Measurements from ENCODE around the gene ZNF407. TPM values are rescaled to one million over a fixed set of nuclear protein-coding genes. Genes with fewer than 3 reads are reported as not detected.

The ZNF407 gene
- total RNA-seq, 1 donor from 2014 or later, result 10.6 TPM

DNA sequence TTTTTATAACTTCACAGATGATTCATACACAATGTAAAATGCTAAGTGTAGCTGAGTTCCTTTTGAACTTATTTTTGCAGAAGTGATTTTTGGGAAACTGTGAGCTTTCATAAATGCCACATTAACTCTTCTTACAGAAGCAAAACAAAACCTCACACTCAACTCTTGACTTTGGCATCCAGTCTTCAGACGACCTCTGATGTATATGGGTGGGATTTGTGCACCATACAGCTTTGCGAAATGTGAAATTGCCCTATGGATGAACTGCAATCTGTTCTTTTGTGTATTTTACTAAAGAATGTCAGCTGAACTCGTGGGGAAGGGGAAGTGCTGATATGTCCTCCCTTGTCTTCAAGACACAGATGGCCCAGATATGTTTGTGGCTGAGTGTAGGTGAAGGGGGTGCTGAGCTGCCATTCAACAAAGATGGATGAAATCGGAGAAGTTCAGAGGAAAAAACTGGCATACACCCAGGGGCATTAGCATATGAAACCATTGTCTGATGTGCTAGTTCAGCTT lies 393.0 kb downstream of the ZNF407 start:
- H3K27ac ChIP-seq (replicated peaks), result no peak overlapping the region
- no peak overlapping the region for H3K4me3 ChIP-seq
- DNase-seq, result no peak
- no peaks in the 10 kb centered on the region for H3K9me3 ChIP-seq (replicated peaks)
- H3K36me3 ChIP-seq, result no peaks in the 10 kb centered on the region
- TF ChIP-seq, protein P1, sequence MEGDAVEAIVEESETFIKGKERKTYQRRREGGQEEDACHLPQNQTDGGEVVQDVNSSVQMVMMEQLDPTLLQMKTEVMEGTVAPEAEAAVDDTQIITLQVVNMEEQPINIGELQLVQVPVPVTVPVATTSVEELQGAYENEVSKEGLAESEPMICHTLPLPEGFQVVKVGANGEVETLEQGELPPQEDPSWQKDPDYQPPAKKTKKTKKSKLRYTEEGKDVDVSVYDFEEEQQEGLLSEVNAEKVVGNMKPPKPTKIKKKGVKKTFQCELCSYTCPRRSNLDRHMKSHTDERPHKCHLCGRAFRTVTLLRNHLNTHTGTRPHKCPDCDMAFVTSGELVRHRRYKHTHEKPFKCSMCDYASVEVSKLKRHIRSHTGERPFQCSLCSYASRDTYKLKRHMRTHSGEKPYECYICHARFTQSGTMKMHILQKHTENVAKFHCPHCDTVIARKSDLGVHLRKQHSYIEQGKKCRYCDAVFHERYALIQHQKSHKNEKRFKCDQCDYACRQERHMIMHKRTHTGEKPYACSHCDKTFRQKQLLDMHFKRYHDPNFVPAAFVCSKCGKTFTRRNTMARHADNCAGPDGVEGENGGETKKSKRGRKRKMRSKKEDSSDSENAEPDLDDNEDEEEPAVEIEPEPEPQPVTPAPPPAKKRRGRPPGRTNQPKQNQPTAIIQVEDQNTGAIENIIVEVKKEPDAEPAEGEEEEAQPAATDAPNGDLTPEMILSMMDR (IDR thresholded peaks at IDR 0.05; ENCODE audit: borderline replicate concordance), result no peak
- intact Hi-C loops (cut with micrococcal nuclease), result no loop called here
- no peaks in the 10 kb centered on the region for H3K27me3 ChIP-seq (ENCODE audit: low read depth)
- peaks cover 13% of the 10 kb centered on the region for H3K4me1 ChIP-seq

DNA sequence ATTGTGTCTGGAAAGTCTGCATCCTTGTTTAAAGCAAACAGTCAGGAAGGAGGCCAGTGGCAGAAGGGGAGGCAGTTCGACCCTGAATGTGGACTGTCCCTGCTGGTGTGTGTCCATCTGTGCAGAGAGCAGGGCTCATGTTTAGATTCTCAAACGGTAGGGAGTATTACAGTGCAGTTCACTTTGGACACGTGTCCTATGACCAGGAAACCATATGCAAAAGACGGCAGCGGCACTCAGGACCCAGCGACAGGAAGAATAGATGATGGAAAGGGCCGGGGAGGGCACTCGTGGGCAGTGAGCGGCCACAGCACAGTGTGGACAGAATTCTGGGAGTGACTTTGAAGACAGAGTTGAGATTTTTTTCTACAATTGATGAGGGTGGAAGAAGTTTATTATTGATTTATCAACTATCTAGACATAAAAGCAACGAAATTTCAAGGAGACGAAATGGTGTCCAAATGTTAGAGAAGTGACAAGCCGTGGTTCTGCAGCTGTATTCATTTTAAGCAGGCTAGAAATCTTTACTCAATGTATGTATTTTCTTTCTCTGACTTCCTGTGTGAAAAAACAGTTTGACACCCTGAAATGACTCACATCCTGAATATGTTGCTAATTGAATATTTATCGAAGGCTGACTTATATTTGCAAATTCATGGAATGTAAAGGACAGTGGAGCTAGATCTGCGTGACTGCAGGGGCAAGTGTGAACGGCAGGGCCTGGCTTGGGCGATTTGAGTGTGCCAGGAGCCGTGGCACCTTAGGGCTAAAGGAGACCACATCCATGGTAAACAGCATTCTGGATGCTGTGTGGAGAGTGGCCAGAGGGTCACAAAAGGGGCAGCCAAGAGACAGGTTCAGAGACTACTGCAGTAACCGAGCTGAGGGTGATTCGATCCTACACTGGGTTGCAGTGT lies 397.1 kb downstream of the ZNF407 start:
- no peaks in the 10 kb centered on the region for H3K36me3 ChIP-seq
- no peak overlapping the region for H3K4me3 ChIP-seq

GRCh38 chr18:74995419-74995736 lies 397.7 kb downstream of the ZNF407 start:
- H3K36me3 ChIP-seq, result no peaks in the 10 kb centered on the region
- no peaks in the 10 kb centered on the region for H3K9me3 ChIP-seq (replicated peaks)
- no peak overlapping the region for H3K27ac ChIP-seq (replicated peaks)
- peaks cover 13% of the 10 kb centered on the region for H3K4me1 ChIP-seq
- intact Hi-C loops (cut with micrococcal nuclease), result no loop called here
- no peak for DNase-seq
- H3K4me3 ChIP-seq, result no peak overlapping the region
- no peaks in the 10 kb centered on the region for H3K27me3 ChIP-seq (ENCODE audit: low read depth)
- TF ChIP-seq, protein P1 (IDR thresholded peaks at IDR 0.05; ENCODE audit: borderline replicate concordance), result no peak

More for the DNA sequence above, 397.1 kb downstream of the ZNF407 start:
- Histone ChIP-seq H3K27me3 (ENCODE audit: low read depth) (no peaks in the 10 kb centered on the region), H3K4me1 (peaks cover 13% of the 10 kb centered on the region), H3K27ac (replicated peaks) (no peak overlapping the region), H3K9me3 (replicated peaks) (no peaks in the 10 kb centered on the region)
- no peak for DNase-seq
- TF ChIP-seq, protein P1 (IDR thresholded peaks at IDR 0.05; ENCODE audit: borderline replicate concordance), result no peak
- intact Hi-C loops (cut with micrococcal nuclease), result no loop called here

DNA sequence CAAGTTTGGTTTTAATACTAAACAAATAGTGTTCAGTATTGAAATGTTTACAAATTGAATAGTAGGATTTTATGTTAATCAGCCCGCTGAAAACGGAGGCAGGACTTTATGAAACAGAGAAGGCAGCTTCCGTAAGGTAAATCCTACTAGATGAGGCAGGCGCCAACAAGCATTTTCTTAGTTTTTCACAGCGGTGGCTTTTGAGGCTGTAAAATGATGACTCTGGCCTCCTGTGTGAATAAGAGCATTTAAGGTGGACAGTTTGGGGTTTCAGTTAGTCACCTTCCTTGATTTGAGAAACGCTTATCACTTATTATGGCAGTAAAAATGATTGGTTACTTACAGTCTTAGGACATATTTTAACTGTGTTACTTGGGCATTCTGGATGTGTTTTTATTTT lies 398.4 kb downstream of the ZNF407 start:
- H3K4me1 ChIP-seq, result peaks cover 17% of the 10 kb centered on the region
- no peak overlapping the region for H3K4me3 ChIP-seq
- DNase-seq, result no peak
- TF ChIP-seq, protein P1 (IDR thresholded peaks at IDR 0.05; ENCODE audit: borderline replicate concordance), result no peak
- H3K9me3 ChIP-seq (replicated peaks), result no peaks in the 10 kb centered on the region
- no peaks in the 10 kb centered on the region for H3K36me3 ChIP-seq
- intact Hi-C loops (cut with micrococcal nuclease), result no loop called here
- H3K27ac ChIP-seq (replicated peaks), result no peak overlapping the region
- no peaks in the 10 kb centered on the region for H3K27me3 ChIP-seq (ENCODE audit: low read depth)

DNA sequence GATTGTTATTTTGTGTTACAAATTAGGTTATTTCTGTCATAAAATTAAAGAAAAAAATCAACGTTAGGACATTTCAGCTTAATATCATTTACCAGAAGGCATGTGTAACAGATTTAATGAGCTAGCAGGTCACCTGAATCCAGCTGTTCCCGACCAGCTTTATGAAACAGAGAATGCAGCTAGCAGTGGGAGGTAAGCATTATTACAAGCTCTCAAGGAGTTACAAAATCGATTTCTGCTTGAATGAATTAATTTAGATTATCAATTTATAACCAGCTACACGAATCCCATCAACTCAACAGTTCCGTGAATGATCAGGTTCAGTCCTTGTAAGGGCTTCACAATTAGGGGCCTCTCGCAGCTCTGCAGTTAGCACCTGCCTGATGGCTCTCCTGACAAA lies 399.3 kb downstream of the ZNF407 start:
- H3K4me3 ChIP-seq, result no peak overlapping the region
- H3K36me3 ChIP-seq, result no peaks in the 10 kb centered on the region
- no peaks in the 10 kb centered on the region for H3K27me3 ChIP-seq (ENCODE audit: low read depth)
- no peaks in the 10 kb centered on the region for H3K9me3 ChIP-seq (replicated peaks)
- intact Hi-C loops (cut with micrococcal nuclease), result no loop called here
- no peak overlapping the region for H3K27ac ChIP-seq (replicated peaks)
- TF ChIP-seq, protein P1 (IDR thresholded peaks at IDR 0.05; ENCODE audit: borderline replicate concordance), result no peak
- no peak for DNase-seq
- peaks cover 17% of the 10 kb centered on the region for H3K4me1 ChIP-seq
